OCI-LY7 (cell line): ENCODE measurements around the gene SELENBP1. TPM values are rescaled to one million over a fixed set of nuclear protein-coding genes. Genes with fewer than 3 reads are reported as not detected.

Experiments used
- BruUV-seq: library from RNA; stranded (reverse); fragments of 400-500 nt; replicated peaks from 2 replicates; lab custom pipeline; 2021; lab: Mats Ljungman, UMichigan
- CTCF ChIA-PET: fragments of 300-600 bp; sonication (Branson Sonifier 250); formaldehyde crosslinking; loops from one replicate; lab custom pipeline; 2022; ENCODE audit warnings: antibody characterized with exemption; ENCODE audit not compliant: unreplicated experiment; lab: Charles Lee
- POLR2A ChIA-PET: fragments of 300-600 bp; sonication (Branson Sonifier 250); formaldehyde crosslinking; loops from one replicate; lab custom pipeline; 2022; ENCODE audit warnings: antibody characterized with exemption; lab: Charles Lee
- DNase-seq: peaks from one replicate; pipeline ENCODE4 v3.0.0-alpha.2; 2015; ENCODE audit warnings: low spot score
- H2AFZ ChIP-seq: fragments of 200-600 bp; sonication (generic), shearing (Covaris generic); 2 replicates; pipeline ENCODE4 v1.6.1; 2014; ENCODE audit warnings: mild to moderate bottlenecking, antibody characterized with exemption, low read length, moderate library complexity
- H3K27ac ChIP-seq: fragments of 200-600 bp; sonication (generic); 2 replicates; pipeline ENCODE4 v1.5.1; 2014; ENCODE audit warnings: mixed run types, low read depth, mild to moderate bottlenecking, moderate library complexity, low read length, inconsistent platforms; ENCODE audit not compliant: poor library complexity, severe bottlenecking
- H3K36me3 ChIP-seq: fragments of 200-600 bp; sonication (generic); 2 replicates; pipeline ENCODE4 v1.6.1; 2014; ENCODE audit warnings: mild to moderate bottlenecking, antibody characterized with exemption, low read length, moderate library complexity, mixed read lengths; ENCODE audit not compliant: insufficient read depth
- H3K4me1 ChIP-seq: fragments of 200-600 bp; sonication (generic); 2 replicates; pipeline ENCODE4 v1.5.1; 2014; ENCODE audit warnings: mild to moderate bottlenecking, low read length; ENCODE audit not compliant: insufficient read depth, poor library complexity, severe bottlenecking
- H3K4me2 ChIP-seq: fragments of 200-600 bp; sonication (generic); 2 replicates; pipeline ENCODE4 v1.6.1; 2014; ENCODE audit warnings: mild to moderate bottlenecking, low read length
- H3K4me3 ChIP-seq: fragments of 200-600 bp; sonication (generic); 2 replicates; pipeline ENCODE4 v1.5.1; 2014; ENCODE audit warnings: mild to moderate bottlenecking, low read depth, low read length; ENCODE audit not compliant: poor library complexity, severe bottlenecking
- H3K79me2 ChIP-seq: fragments of 200-600 bp; sonication (generic); 2 replicates; pipeline ENCODE4 v1.6.1; 2016; ENCODE audit warnings: low read depth, mild to moderate bottlenecking, low read length, moderate library complexity, mixed read lengths; ENCODE audit not compliant: insufficient read depth
- H3K9me2 ChIP-seq: fragments of 200-600 bp; sonication (generic); 2 replicates; pipeline ENCODE4 v1.6.1; 2016; ENCODE audit warnings: mild to moderate bottlenecking, low read length, mixed read lengths; ENCODE audit not compliant: insufficient read depth
- H3K9me3 ChIP-seq: fragments of 200-600 bp; sonication (generic); 2 replicates; pipeline ENCODE4 v1.6.1; 2014; ENCODE audit warnings: mild to moderate bottlenecking, mixed run types, low read length, mixed read lengths
- H4K20me1 ChIP-seq: fragments of 200-600 bp; sonication (generic); 2 replicates; pipeline ENCODE4 v1.6.1; 2014; ENCODE audit warnings: mild to moderate bottlenecking, antibody characterized with exemption, low read length, moderate library complexity, mixed read lengths; ENCODE audit not compliant: insufficient read depth
- EZH2phosphoT487 ChIP-seq: fragments of 200-600 bp; sonication (generic); IDR thresholded peaks from 2 replicates; pipeline ENCODE4 v1.6.1; 2018; ENCODE audit warnings: low read depth, borderline replicate concordance, mild to moderate bottlenecking, mixed run types, antibody characterized with exemption, low read length, moderate library complexity, mixed read lengths
- intact Hi-C: fragments of 100-400 bp; cut with micrococcal nuclease; formaldehyde crosslinking; loops from one replicate; pipeline ENCODE4 v1.10.0; 2022; ENCODE audit not compliant: unreplicated experiment
- total RNA-seq, 2 experiments: library from RNA; depleted of rRNA in 1 of 2; stranded (reverse); fragments of >200 nt in 1 of 2; shearing (Covaris generic) in 1 of 2; gene quantifications; 2 replicates each; pipeline ENCODE4 v1.2.3, GENCODE V29; 2014 to 2022
- TF ChIP-seq, protein P1 (sequence below): fragments of 200-600 bp; sonication (generic); conservative IDR thresholded peaks from 2 replicates; pipeline ENCODE4 v1.5.1; 2014; ENCODE audit warnings: mild to moderate bottlenecking, antibody characterized with exemption, low read length, moderate library complexity, mixed read lengths

Gene SELENBP1
- total RNA-seq, 2 experiments from 2014 or later = not detected

DNA sequence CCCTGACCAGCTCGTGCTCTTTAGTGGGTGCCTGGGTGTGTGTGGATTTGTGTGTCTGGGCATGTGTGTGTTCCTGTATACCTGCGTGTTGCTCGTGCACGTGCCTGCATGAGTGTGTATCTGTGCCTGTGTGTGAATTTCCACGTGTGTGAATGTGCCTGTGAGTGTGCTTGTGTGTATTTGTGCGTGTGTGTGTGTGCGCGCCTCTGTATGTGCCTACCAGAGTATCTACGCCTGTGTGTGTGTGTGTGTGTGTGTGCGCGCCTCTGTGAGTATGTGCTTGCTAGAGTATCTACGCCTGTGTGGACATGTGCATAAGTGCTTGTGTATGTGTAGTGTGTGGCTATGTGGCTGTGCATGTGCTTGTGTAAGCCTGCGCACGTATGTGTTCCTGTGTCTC lies 691 bp upstream of the SELENBP1 start:
- intact Hi-C loops = no loop called here
- no peak for TF ChIP-seq EZH2phosphoT487
- TF ChIP-seq, protein P1, sequence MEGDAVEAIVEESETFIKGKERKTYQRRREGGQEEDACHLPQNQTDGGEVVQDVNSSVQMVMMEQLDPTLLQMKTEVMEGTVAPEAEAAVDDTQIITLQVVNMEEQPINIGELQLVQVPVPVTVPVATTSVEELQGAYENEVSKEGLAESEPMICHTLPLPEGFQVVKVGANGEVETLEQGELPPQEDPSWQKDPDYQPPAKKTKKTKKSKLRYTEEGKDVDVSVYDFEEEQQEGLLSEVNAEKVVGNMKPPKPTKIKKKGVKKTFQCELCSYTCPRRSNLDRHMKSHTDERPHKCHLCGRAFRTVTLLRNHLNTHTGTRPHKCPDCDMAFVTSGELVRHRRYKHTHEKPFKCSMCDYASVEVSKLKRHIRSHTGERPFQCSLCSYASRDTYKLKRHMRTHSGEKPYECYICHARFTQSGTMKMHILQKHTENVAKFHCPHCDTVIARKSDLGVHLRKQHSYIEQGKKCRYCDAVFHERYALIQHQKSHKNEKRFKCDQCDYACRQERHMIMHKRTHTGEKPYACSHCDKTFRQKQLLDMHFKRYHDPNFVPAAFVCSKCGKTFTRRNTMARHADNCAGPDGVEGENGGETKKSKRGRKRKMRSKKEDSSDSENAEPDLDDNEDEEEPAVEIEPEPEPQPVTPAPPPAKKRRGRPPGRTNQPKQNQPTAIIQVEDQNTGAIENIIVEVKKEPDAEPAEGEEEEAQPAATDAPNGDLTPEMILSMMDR = no peak
- H3K4me3 ChIP-seq = no peak overlapping the region
- H3K9me3 ChIP-seq = no peaks in the 10 kb centered on the region
- CTCF ChIA-PET = no interaction called here
- POLR2A ChIA-PET = interaction anchor here (0.7 kb wide), 1 partner anchor 9 kb away, joined by 3 read pairs; no protein-coding TSS in a partner anchor
- no peak overlapping the region for H3K4me2 ChIP-seq
- peaks cover 6% of the 10 kb centered on the region for H3K4me1 ChIP-seq
- H3K79me2 ChIP-seq = no peaks in the 10 kb centered on the region
- BruUV-seq = no TSS peak
- H4K20me1 ChIP-seq = no peaks in the 10 kb centered on the region
- no peak overlapping the region for H3K27ac ChIP-seq
- no peak overlapping the region for H2AFZ ChIP-seq
- no peaks in the 10 kb centered on the region for H3K36me3 ChIP-seq
- DNase-seq = no peak
- H3K9me2 ChIP-seq = no peaks in the 10 kb centered on the region

DNA sequence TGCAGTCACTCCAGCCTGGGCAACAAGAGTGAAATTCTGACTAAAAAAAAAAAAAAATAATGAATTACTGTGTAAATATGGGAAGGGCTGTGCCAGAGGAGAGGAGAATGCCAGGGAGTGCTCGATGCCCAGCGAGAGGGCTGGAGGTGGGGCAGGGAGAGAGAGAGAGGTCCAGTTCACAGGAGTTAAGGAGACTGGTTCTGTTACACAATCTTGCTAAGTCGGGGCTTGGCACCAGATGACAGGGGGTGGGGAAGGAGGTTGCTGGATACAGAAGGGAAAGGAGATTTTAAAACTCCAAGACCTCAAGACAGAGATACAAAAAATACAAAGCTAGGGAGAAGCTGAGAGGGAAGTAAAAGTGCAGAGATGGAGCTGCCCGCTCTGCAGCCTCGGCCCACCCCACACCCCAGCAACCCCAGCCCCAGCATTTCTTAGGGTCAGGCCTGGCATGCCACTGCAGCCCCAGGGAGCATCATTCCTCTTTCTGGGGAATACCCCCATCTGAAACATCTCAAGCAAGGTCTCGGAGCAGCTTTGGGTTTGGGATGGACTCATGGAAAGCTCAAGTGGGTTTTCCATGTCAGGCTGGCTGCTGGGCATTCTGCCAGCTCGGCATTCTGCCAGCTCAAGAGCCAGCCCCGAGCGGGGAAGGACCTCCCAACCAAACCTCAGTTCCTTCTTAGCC lies 991 bp downstream of the SELENBP1 start:
- ChIA-PET CTCF (interaction anchor here (0.6 kb wide), 1 partner anchor 354 kb away, joined by 3 read pairs; no protein-coding TSS in a partner anchor), POLR2A (interaction anchor here (0.7 to 1.5 kb wide), 4 partner anchors 13 to 21 kb away, joined by 3 to 9 read pairs (median 7); no protein-coding TSS in a partner anchor)
- BruUV-seq = no TSS peak
- intact Hi-C loops = no loop called here
- no peaks in the 10 kb centered on the region for H3K36me3 ChIP-seq
- H3K9me3 ChIP-seq = no peaks in the 10 kb centered on the region
- no peak for DNase-seq
- H3K4me2 ChIP-seq = no peak overlapping the region
- H3K79me2 ChIP-seq = no peaks in the 10 kb centered on the region
- H3K4me3 ChIP-seq = no peak overlapping the region
- H3K27ac ChIP-seq = no peak overlapping the region
- H4K20me1 ChIP-seq = no peaks in the 10 kb centered on the region
- TF ChIP-seq, protein P1 = no peak
- TF ChIP-seq EZH2phosphoT487 = no peak
- peaks cover 6% of the 10 kb centered on the region for H3K4me1 ChIP-seq
- no peaks in the 10 kb centered on the region for H3K9me2 ChIP-seq
- no peak overlapping the region for H2AFZ ChIP-seq
